Measurements from ENCODE around the gene LRRK2. TPM values are rescaled to one million over a fixed set of nuclear protein-coding genes. Genes with fewer than 3 reads are reported as not detected.

Gene LRRK2
- total and polyA plus RNA-seq, 10 of the 15 experiments (the other 5 are each of a cell fraction or from before 2014, with no cell fraction given) = 0.80 to 32.6 (median 1.4) TPM

DNA sequence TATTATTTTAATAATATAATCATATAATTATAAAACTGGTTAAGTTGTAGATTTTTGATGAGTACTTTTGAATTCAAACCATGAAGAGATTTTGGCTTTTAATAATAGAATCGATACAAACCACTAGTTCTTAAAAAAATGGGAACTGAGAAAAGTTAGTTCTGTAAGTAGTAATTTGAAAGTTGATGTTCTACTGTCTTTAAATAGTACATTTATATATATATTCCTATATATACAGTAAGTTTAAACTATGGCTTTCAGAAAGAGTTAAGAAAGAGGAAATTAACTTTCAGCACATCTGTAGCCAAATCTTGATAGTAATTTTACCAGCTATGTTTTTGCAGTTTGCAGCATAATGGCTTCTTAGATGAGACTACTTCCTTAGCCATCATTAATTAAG lies 7.8 kb downstream of the LRRK2 start:
- ATAC-seq (peak; percentile 45), DNase-seq (ENCODE audit: low read depth, low spot score) (no peak), FAIRE-seq (peak; percentile 23)
- TF ChIP-seq PAX5 (IDR thresholded peaks at IDR 0.05; ENCODE audit: borderline replicate concordance, low read depth, low read length) (no peak), BMI1 (IDR thresholded peaks at IDR 0.05; ENCODE audit: borderline replicate concordance) (no peak), NFIC (IDR thresholded peaks at IDR 0.05; ENCODE audit: low read depth, low read length) (peak; percentile 75), SPI1 (IDR thresholded peaks at IDR 0.05; ENCODE audit: borderline replicate concordance, insufficient read depth, low read depth, low read length) (0 out of 2 replicates have a peak, but pooled peaks have one; percentile 58), MEF2A (IDR thresholded peaks at IDR 0.05; ENCODE audit: insufficient read depth, low read depth, low read length) (peak; percentile 88), FOXM1 (IDR thresholded peaks at IDR 0.05; ENCODE audit: low read depth, low read length) (peak; percentile 39; the same call in 1 of the 2 replicates), ATF7 (IDR thresholded peaks at IDR 0.05; ENCODE audit: low read depth) (peak; percentile 28; the same call in 1 of the 2 replicates), MTA2 (IDR thresholded peaks at IDR 0.05; ENCODE audit: low read depth) (peak; percentile 62), SMC3 (IDR thresholded peaks at IDR 0.05; ENCODE audit: borderline replicate concordance, low read length) (no peak), POLR2AphosphoS5 (IDR thresholded peaks at IDR 0.05; ENCODE audit: low read length) (no peak), MEF2B (IDR thresholded peaks at IDR 0.05; ENCODE audit: partially characterized antibody, poor library complexity, severe bottlenecking) (peak; percentile 75)
- TF ChIP-seq, protein P1, sequence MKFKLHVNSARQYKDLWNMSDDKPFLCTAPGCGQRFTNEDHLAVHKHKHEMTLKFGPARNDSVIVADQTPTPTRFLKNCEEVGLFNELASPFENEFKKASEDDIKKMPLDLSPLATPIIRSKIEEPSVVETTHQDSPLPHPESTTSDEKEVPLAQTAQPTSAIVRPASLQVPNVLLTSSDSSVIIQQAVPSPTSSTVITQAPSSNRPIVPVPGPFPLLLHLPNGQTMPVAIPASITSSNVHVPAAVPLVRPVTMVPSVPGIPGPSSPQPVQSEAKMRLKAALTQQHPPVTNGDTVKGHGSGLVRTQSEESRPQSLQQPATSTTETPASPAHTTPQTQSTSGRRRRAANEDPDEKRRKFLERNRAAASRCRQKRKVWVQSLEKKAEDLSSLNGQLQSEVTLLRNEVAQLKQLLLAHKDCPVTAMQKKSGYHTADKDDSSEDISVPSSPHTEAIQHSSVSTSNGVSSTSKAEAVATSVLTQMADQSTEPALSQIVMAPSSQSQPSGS (IDR thresholded peaks at IDR 0.05; ENCODE audit: low read length) = peak; percentile 53; the same call in 1 of the 2 replicates
- TF ChIP-seq, protein P2, sequence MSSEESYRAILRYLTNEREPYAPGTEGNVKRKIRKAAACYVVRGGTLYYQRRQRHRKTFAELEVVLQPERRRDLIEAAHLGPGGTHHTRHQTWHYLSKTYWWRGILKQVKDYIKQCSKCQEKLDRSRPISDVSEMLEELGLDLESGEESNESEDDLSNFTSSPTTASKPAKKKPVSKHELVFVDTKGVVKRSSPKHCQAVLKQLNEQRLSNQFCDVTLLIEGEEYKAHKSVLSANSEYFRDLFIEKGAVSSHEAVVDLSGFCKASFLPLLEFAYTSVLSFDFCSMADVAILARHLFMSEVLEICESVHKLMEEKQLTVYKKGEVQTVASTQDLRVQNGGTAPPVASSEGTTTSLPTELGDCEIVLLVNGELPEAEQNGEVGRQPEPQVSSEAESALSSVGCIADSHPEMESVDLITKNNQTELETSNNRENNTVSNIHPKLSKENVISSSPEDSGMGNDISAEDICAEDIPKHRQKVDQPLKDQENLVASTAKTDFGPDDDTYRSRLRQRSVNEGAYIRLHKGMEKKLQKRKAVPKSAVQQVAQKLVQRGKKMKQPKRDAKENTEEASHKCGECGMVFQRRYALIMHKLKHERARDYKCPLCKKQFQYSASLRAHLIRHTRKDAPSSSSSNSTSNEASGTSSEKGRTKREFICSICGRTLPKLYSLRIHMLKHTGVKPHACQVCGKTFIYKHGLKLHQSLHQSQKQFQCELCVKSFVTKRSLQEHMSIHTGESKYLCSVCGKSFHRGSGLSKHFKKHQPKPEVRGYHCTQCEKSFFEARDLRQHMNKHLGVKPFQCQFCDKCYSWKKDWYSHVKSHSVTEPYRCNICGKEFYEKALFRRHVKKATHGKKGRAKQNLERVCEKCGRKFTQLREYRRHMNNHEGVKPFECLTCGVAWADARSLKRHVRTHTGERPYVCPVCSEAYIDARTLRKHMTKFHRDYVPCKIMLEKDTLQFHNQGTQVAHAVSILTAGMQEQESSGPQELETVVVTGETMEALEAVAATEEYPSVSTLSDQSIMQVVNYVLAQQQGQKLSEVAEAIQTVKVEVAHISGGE (CRISPR knock-in tag; IDR thresholded peaks at IDR 0.05) = no peak
- TF ChIP-seq, protein P3, sequence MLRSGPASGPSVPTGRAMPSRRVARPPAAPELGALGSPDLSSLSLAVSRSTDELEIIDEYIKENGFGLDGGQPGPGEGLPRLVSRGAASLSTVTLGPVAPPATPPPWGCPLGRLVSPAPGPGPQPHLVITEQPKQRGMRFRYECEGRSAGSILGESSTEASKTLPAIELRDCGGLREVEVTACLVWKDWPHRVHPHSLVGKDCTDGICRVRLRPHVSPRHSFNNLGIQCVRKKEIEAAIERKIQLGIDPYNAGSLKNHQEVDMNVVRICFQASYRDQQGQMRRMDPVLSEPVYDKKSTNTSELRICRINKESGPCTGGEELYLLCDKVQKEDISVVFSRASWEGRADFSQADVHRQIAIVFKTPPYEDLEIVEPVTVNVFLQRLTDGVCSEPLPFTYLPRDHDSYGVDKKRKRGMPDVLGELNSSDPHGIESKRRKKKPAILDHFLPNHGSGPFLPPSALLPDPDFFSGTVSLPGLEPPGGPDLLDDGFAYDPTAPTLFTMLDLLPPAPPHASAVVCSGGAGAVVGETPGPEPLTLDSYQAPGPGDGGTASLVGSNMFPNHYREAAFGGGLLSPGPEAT (IDR thresholded peaks at IDR 0.05; ENCODE audit: low read depth) = peak; percentile 27; the same call in 1 of the 2 replicates
- CTCF ChIA-PET = interaction anchor here (1.2 to 3.9 kb wide), 5 partner anchors 9 to 82 kb away, joined by 3 to 16 read pairs (median 4); no protein-coding TSS in a partner anchor
- H3K9me3 ChIP-seq (replicated peaks; ENCODE audit: control insufficient read depth, insufficient read depth, low read length) = no peaks in the 10 kb centered on the region; the same call in 2 of the 3 replicates
- no TSS peak for BruUV-seq (replicated peaks)
- H3K27me3 ChIP-seq (replicated peaks in 1 of 2; ENCODE audit: control insufficient read depth in 2 of 2, insufficient read depth in 2 of 2, low read length in 1 of 2) = no peaks in the 10 kb centered on the region
- no peak overlapping the region for H3K9ac ChIP-seq (ENCODE audit: control insufficient read depth, insufficient read depth, low read length)
- RAD21 ChIA-PET (ENCODE audit: unreplicated experiment) = interaction anchor here (0.7 to 3.0 kb wide), 9 partner anchors 16 to 81 kb away, joined by 3 to 13 read pairs (median 5); no protein-coding TSS in a partner anchor
- POLR2A ChIA-PET = interaction anchor here (1.3 kb wide), 1 partner anchor 8 kb away, joined by 4 read pairs; the partner anchor contains the start of gene LRRK2
- peak overlapping the region; percentile 53 for H3K4me2 ChIP-seq (ENCODE audit: control insufficient read depth, insufficient read depth)
- WGBS (ENCODE audit: insufficient coverage, insufficient replicate concordance, low lambda C conversion rate, missing lambda C conversion rate) = 4% methylated on average over 1 of the region's 1 CpG
- H3K79me2 ChIP-seq (ENCODE audit: control insufficient read depth, insufficient read depth, low read length) = no peaks in the 10 kb centered on the region
- H3K36me3 ChIP-seq (ENCODE audit: control insufficient read depth in 2 of 2, insufficient read depth in 2 of 2, low read length in 1 of 2) = no peaks in the 10 kb centered on the region
- in situ Hi-C loops (cut with MboI) (no loop called here), intact Hi-C loops (cut with micrococcal nuclease; ENCODE audit: unreplicated experiment) (no loop called here)
- H3K4me1 ChIP-seq (ENCODE audit: control insufficient read depth, insufficient read depth, low read length) = peaks cover 13% of the 10 kb centered on the region; the same call in 1 of the 2 replicates
- H2AFZ ChIP-seq (ENCODE audit: control insufficient read depth, low read depth, low read length) = no peak overlapping the region
- SMC1A ChIA-PET (ENCODE audit: uncharacterized antibody, unreplicated experiment) = interaction anchor here (0.8 to 7.6 kb wide), 17 partner anchors 8 to 81 kb away, joined by 3 to 65 read pairs (median 4); no protein-coding TSS in a partner anchor
- no peaks in the 10 kb centered on the region for H4K20me1 ChIP-seq (ENCODE audit: control insufficient read depth, insufficient read depth)
- H3K27ac ChIP-seq (ENCODE audit: control insufficient read depth, insufficient read depth) = no peak overlapping the region
- no peak overlapping the region for H3K4me3 ChIP-seq
